K562 treated with DMSO at 1 percent for 12 hours (cell line): ENCODE results near the gene ACKR1. TPM values are rescaled to one million over a fixed set of nuclear protein-coding genes. Genes with fewer than 3 reads are reported as not detected.

Experiments used
- total RNA-seq: library from RNA; unstranded; fragments of 300-600 nt; gene quantifications from 2 replicates; pipeline ENCODE4 v1.2.3, GENCODE V29; 2022; ENCODE audit not compliant: insufficient read depth

The ACKR1 gene
- total RNA-seq = not detected in 2 replicates

GRCh38 chr1:159204161-159205141 lies at the start of gene ACKR1:
Gene ACKR1, plus strand, starts transcription at chr1:159204875. Its CDS starts 85 bp downstream, at chr1:159204960.

GRCh38 chr1:159171254-159171687 lies 33.4 kb upstream of the ACKR1 start, which contains the start of gene CADM3:
Gene CADM3, plus strand, starts transcription at chr1:159171615. Its CDS starts 151 bp downstream, at chr1:159171766.

Other genes starting within 250 kb of the ACKR1 start
- gene IFI16, start 195.0 kb upstream of the ACKR1 start, total RNA-seq = 14.1 and 28.2 TPM in 2 replicates
- 1.2 and 2.7 TPM in 2 replicates for gene AIM2, start 128.1 kb upstream of the ACKR1 start, total RNA-seq
- gene CADM3, start 33.3 kb upstream of the ACKR1 start, total RNA-seq = not detected in 2 replicates
- not detected in 2 replicates for gene FCER1A, start 97.5 kb downstream of the ACKR1 start, total RNA-seq
- not detected in 2 replicates for gene OR10J4, start 227.3 kb downstream of the ACKR1 start, total RNA-seq
- not detected in 2 replicates for gene OR10J1, start 234.8 kb downstream of the ACKR1 start, total RNA-seq